Measurements from ENCODE around the gene SUCLA2. TPM values are rescaled to one million over a fixed set of nuclear protein-coding genes. Genes with fewer than 3 reads are reported as not detected.
A peak's percentile ranks its signal among the peaks of the same experiment; 100 is the strongest.

SUCLA2 gene
- total and polyA plus RNA-seq, 12 donors, result 20.4 to 104 (median 55.3) TPM

- H3K27me3 ChIP-seq, result no peaks in the 10 kb centered on the region
- DNase-seq, result no peak
- no peaks in the 10 kb centered on the region for H3K36me3 ChIP-seq (replicated peaks in 1 of 2)
- H3K4me1 ChIP-seq (replicated peaks in 1 of 2), result peaks cover 3 to 4% of the 10 kb centered on the region in 2 donors
- 88 to 95% (median 94%) methylated on average over 3 of the region's 3 CpGs for WGBS, 4 donors
- H3K9me3 ChIP-seq (replicated peaks in 1 of 3), result no peaks in the 10 kb centered on the region
- no peak overlapping the region for H3K4me3 ChIP-seq
- TF ChIP-seq, protein P1, sequence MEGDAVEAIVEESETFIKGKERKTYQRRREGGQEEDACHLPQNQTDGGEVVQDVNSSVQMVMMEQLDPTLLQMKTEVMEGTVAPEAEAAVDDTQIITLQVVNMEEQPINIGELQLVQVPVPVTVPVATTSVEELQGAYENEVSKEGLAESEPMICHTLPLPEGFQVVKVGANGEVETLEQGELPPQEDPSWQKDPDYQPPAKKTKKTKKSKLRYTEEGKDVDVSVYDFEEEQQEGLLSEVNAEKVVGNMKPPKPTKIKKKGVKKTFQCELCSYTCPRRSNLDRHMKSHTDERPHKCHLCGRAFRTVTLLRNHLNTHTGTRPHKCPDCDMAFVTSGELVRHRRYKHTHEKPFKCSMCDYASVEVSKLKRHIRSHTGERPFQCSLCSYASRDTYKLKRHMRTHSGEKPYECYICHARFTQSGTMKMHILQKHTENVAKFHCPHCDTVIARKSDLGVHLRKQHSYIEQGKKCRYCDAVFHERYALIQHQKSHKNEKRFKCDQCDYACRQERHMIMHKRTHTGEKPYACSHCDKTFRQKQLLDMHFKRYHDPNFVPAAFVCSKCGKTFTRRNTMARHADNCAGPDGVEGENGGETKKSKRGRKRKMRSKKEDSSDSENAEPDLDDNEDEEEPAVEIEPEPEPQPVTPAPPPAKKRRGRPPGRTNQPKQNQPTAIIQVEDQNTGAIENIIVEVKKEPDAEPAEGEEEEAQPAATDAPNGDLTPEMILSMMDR (IDR thresholded peaks at IDR 0.05), result no peak
- TF ChIP-seq POLR2A (IDR thresholded peaks at IDR 0.05), result no peak
- intact Hi-C loops (cut with DNase I), result no loop called here
- no peak overlapping the region for H3K27ac ChIP-seq
Observed at GRCh38 chr13:47901441-47901840, 99.6 kb downstream of the SUCLA2 start.

DNA sequence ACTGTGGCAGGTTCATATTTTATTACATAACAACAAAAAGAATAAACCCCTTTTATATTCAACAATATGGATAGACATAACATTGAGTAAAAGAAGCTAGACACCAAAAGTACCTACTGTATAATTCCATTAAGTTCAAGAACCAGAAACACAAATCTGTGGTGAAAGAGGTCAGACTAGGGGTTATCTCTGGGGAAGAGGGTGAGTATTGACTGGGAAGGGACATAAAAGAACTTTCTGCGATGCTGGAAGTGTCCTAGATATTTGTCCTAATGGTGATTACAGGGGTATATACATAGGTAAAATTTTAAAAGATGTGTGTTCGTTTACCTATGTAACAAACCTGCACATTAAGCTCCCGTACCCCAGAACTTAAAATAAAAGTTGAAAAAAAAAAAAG lies 103.0 kb downstream of the SUCLA2 start:
- no peak for DNase-seq
- TF ChIP-seq, protein P1 (IDR thresholded peaks at IDR 0.05), result no peak
- TF ChIP-seq POLR2A (IDR thresholded peaks at IDR 0.05), result no peak
- 80 to 95% (median 90%) methylated on average over 3 of the region's 3 CpGs for WGBS, 4 donors
- no peaks in the 10 kb centered on the region for H3K27me3 ChIP-seq
- H3K4me1 ChIP-seq (replicated peaks in 1 of 2), result peaks cover 0 to 3% of the 10 kb centered on the region in 2 donors
- intact Hi-C loops (cut with DNase I), result no loop called here
- no peaks in the 10 kb centered on the region for H3K36me3 ChIP-seq (replicated peaks in 1 of 2)
- no peak overlapping the region for H3K4me3 ChIP-seq
- H3K9me3 ChIP-seq (replicated peaks in 1 of 3), result no peaks in the 10 kb centered on the region
- H3K27ac ChIP-seq, result no peak overlapping the region

DNA sequence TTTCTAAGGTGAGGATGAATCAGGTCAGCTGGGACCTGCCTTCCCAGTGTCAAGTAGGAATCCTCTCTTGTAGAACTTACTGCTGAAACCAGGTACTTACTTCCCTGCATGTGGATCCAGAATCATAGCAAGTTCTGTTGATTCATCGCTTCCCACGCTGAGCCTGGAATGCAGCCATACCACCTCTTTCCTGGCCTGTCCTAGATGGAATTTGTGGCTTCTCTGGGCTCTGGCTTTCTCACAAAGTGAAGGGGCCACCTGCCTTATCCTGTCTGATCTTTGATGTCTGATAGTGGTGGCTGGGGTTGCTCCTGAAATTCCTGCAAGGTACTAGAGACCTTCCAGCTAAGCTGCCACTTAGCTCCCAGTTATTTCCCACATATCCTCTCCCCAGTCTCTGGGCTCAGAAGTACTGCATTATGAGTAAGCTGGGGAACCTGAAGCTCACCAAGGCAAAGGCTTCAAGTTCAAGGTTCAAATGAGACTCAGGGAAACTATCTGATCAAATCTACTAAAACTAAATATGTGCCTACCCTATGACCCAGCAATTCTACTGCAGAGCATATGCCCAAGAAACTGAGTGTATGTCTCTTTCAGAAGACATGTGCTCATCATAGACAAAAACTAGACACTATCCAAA lies 103.5 kb downstream of the SUCLA2 start:
- Histone ChIP-seq H3K4me3 (no peak overlapping the region), H3K27me3 (no peaks in the 10 kb centered on the region), H3K36me3 (replicated peaks in 1 of 2) (no peaks in the 10 kb centered on the region), H3K9me3 (replicated peaks in 1 of 3) (no peaks in the 10 kb centered on the region), H3K4me1 (replicated peaks in 1 of 2) (peaks cover 0 to 3% of the 10 kb centered on the region in 2 donors), H3K27ac (no peak overlapping the region)
- intact Hi-C loops (cut with DNase I), result no loop called here
- DNase-seq, result no peak
- TF ChIP-seq, protein P1 (IDR thresholded peaks at IDR 0.05), result no peak
- TF ChIP-seq POLR2A (IDR thresholded peaks at IDR 0.05), result no peak
- WGBS, 4 donors, result 60 to 81% (median 70%) methylated on average over 2 of the region's 2 CpGs

- no peak for TF ChIP-seq POLR2A (IDR thresholded peaks at IDR 0.05)
- TF ChIP-seq, protein P1 (IDR thresholded peaks at IDR 0.05), result no peak
- intact Hi-C loops (cut with DNase I), result no loop called here
Observed at GRCh38 chr13:47896546-47896945, 104.5 kb downstream of the SUCLA2 start.

More at GRCh38 chr13:47896546-47896945, 104.5 kb downstream of the SUCLA2 start:
- Histone ChIP-seq H3K36me3 (replicated peaks in 1 of 2) (no peaks in the 10 kb centered on the region), H3K27me3 (no peaks in the 10 kb centered on the region), H3K4me1 (replicated peaks in 1 of 2) (peaks cover 0 to 3% of the 10 kb centered on the region in 2 donors), H3K4me3 (no peak overlapping the region), H3K27ac (no peak overlapping the region), H3K9me3 (replicated peaks in 1 of 3) (no peaks in the 10 kb centered on the region)
- WGBS, 4 donors, result 40 to 76% (median 44%) methylated on average over 2 of the region's 2 CpGs
- DNase-seq, result peak; percentile 44 to 73 (median 63)

All from adrenal gland (tissue), 12 donors.